ENCODE data around the gene LRRC59.
"Not testable (repeated sequence)": the region's sequence is repeated elsewhere in the genome, so short reads cannot be mapped to it uniquely, and the experiment has no call there.

Gene LRRC59

DNA sequence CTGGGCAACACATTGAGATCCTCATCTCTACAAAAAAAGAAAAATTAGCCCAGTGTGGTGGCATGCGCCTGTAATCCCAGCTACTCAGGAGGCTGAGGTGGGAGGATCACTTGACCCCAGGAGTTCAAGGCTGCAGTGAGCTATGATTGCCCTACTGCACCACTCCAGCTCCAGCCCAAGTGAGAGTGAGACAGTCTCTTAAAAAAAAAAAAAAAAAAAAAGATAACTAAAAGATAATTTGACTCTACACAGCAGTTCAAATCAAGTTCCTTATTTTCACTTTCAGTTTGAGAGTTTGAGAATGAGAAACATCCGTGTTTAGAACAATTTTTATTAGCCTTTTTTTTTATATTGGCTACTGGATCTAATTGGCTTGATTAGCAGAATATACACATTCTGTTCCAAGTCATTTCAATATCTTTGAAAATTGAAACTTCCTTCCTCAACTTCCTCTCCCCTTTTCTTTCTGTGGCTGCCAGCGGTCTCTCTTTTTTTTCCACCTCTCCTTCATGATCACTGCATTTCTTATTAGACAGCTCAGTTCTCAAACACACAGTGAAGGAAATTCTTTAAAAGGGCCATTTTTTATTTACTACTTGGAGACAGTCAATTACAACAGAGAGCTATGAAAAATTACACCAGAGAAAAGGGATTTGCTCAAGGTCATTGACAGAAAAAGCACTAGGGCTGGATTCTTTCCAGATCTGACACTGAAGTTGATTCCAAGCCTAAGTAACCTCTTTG lies 24.2 kb upstream of the LRRC59 start (continued):
- TF ChIP-seq, protein P1, sequence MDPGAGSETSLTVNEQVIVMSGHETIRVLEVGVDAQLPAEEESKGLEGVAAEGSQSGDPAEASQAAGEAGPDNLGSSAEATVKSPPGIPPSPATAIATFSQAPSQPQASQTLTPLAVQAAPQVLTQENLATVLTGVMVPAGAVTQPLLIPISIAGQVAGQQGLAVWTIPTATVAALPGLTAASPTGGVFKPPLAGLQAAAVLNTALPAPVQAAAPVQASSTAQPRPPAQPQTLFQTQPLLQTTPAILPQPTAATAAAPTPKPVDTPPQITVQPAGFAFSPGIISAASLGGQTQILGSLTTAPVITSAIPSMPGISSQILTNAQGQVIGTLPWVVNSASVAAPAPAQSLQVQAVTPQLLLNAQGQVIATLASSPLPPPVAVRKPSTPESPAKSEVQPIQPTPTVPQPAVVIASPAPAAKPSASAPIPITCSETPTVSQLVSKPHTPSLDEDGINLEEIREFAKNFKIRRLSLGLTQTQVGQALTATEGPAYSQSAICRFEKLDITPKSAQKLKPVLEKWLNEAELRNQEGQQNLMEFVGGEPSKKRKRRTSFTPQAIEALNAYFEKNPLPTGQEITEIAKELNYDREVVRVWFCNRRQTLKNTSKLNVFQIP (CRISPR knock-in tag; IDR thresholded peaks at IDR 0.05; ENCODE audit: borderline replicate concordance, low read depth): no peak
- no peak for TF ChIP-seq TCF4 (CRISPR knock-in tag; IDR thresholded peaks at IDR 0.05; ENCODE audit: borderline replicate concordance)

DNA sequence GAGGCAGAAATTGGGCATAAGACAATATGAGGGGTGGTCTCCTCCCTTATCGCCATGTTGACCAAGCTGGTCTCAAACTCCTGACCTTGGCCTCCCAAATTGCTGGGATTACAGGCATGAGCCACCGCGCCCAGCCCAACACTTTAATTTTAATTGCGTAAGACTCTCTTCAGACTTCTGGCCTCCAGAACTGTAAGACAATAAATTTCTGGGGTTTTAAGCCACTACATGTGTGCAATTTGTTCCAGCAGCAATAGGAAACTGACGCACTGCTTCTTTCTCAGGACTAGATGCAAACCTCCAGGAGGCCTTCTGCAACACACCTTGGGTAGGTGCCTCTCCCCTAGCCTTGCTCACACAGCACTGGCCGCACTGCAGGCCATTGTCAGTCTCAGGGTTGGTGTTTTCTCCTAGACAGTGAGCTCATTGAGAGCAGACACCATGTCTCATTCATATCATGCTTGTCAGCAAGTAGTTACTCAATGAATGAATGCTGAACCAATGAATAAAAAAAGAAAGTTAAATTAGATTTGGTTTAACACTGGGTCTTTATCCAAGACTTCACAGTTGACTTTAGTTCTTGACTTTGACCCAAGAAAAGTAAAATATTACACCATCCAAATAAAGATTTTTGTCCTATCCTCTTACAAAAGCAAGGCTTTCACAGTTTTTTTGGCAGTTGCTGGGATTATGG lies 23.2 kb upstream of the LRRC59 start:
- TF ChIP-seq ZC3H10 (CRISPR knock-in tag; IDR thresholded peaks at IDR 0.05) (no peak), BACH2 (CRISPR knock-in tag; IDR thresholded peaks at IDR 0.05; ENCODE audit: borderline replicate concordance) (no peak), TOX (CRISPR knock-in tag; IDR thresholded peaks at IDR 0.05; ENCODE audit: borderline replicate concordance) (no peak), ARNTL (CRISPR knock-in tag; IDR thresholded peaks at IDR 0.05; ENCODE audit: borderline replicate concordance, low read depth) (no peak), OSR1 (CRISPR knock-in tag; IDR thresholded peaks at IDR 0.05) (no peak), ZFP30 (CRISPR knock-in tag; IDR thresholded peaks at IDR 0.05) (no peak), SNAI2 (CRISPR knock-in tag; IDR thresholded peaks at IDR 0.05) (no peak), ZFP3 (CRISPR knock-in tag; IDR thresholded peaks at IDR 0.05) (no peak)
- TF ChIP-seq, protein P2, sequence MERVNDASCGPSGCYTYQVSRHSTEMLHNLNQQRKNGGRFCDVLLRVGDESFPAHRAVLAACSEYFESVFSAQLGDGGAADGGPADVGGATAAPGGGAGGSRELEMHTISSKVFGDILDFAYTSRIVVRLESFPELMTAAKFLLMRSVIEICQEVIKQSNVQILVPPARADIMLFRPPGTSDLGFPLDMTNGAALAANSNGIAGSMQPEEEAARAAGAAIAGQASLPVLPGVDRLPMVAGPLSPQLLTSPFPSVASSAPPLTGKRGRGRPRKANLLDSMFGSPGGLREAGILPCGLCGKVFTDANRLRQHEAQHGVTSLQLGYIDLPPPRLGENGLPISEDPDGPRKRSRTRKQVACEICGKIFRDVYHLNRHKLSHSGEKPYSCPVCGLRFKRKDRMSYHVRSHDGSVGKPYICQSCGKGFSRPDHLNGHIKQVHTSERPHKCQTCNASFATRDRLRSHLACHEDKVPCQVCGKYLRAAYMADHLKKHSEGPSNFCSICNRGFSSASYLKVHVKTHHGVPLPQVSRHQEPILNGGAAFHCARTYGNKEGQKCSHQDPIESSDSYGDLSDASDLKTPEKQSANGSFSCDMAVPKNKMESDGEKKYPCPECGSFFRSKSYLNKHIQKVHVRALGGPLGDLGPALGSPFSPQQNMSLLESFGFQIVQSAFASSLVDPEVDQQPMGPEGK (CRISPR knock-in tag; IDR thresholded peaks at IDR 0.05; ENCODE audit: borderline replicate concordance): no peak
- TF ChIP-seq, protein P3, sequence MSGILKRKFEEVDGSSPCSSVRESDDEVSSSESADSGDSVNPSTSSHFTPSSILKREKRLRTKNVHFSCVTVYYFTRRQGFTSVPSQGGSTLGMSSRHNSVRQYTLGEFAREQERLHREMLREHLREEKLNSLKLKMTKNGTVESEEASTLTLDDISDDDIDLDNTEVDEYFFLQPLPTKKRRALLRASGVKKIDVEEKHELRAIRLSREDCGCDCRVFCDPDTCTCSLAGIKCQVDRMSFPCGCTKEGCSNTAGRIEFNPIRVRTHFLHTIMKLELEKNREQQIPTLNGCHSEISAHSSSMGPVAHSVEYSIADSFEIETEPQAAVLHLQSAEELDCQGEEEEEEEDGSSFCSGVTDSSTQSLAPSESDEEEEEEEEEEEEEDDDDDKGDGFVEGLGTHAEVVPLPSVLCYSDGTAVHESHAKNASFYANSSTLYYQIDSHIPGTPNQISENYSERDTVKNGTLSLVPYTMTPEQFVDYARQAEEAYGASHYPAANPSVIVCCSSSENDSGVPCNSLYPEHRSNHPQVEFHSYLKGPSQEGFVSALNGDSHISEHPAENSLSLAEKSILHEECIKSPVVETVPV (CRISPR knock-in tag; IDR thresholded peaks at IDR 0.05): no peak
- ATAC-seq: no peak

DNA sequence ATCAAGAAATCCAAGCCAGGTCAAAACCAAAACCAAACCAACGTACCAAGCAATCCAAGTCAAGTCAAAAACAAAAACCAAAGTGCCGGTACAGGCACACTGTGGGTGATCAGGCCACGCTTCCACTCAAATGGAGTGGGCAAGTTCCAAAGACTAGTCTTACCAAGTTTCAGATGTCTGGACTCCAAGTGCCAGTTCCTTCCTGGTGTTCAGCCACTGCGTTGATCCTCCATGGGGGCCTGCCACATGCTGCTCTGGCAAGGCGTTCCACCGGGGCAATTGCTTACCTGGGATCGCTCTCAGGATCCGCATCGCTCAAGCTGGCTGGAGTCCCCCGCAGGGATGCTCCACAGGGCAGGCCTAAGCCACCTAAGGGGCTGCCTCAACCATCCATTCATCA lies 22.3 kb upstream of the LRRC59 start:
- not testable (repeated sequence) for ATAC-seq

DNA sequence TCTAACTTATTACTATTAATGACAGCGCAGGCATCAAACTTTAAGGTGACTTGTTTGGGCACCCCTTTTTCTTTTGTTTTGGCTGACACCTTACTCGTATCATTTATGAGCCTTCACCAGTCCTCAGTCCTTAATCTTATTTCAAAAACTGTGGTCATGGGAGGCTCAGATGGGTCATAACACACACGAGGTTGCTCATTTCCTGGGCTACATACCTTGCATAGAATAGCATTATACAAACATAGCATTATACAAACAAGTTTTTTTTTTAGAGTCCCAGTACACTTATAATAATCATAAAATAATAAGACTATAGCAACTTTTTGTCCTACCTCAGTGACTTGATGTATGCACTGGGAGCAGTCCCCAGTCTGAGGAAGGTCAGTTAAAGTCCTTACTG lies 17.5 kb upstream of the LRRC59 start:
- TF ChIP-seq SNAI2 (CRISPR knock-in tag; IDR thresholded peaks at IDR 0.05) (no peak), ZNF565 (CRISPR knock-in tag; conservative IDR thresholded peaks at IDR 0.05; ENCODE audit: low read depth) (no peak), ARNTL (CRISPR knock-in tag; IDR thresholded peaks at IDR 0.05; ENCODE audit: borderline replicate concordance, low read depth) (no peak), RARB (CRISPR knock-in tag; IDR thresholded peaks at IDR 0.05) (no peak), TCF4 (CRISPR knock-in tag; IDR thresholded peaks at IDR 0.05; ENCODE audit: borderline replicate concordance) (no peak), ZC3H10 (CRISPR knock-in tag; IDR thresholded peaks at IDR 0.05) (no peak), ZFP30 (CRISPR knock-in tag; IDR thresholded peaks at IDR 0.05) (no peak), CSDC2 (CRISPR knock-in tag; IDR thresholded peaks at IDR 0.05) (no peak), ZFP3 (CRISPR knock-in tag; IDR thresholded peaks at IDR 0.05) (no peak), PPARA (CRISPR knock-in tag; IDR thresholded peaks at IDR 0.05; ENCODE audit: borderline replicate concordance) (no peak), ZNF8 (CRISPR knock-in tag; IDR thresholded peaks at IDR 0.05) (no peak)
- TF ChIP-seq, protein P3 (CRISPR knock-in tag; IDR thresholded peaks at IDR 0.05): no peak
- TF ChIP-seq, protein P4, sequence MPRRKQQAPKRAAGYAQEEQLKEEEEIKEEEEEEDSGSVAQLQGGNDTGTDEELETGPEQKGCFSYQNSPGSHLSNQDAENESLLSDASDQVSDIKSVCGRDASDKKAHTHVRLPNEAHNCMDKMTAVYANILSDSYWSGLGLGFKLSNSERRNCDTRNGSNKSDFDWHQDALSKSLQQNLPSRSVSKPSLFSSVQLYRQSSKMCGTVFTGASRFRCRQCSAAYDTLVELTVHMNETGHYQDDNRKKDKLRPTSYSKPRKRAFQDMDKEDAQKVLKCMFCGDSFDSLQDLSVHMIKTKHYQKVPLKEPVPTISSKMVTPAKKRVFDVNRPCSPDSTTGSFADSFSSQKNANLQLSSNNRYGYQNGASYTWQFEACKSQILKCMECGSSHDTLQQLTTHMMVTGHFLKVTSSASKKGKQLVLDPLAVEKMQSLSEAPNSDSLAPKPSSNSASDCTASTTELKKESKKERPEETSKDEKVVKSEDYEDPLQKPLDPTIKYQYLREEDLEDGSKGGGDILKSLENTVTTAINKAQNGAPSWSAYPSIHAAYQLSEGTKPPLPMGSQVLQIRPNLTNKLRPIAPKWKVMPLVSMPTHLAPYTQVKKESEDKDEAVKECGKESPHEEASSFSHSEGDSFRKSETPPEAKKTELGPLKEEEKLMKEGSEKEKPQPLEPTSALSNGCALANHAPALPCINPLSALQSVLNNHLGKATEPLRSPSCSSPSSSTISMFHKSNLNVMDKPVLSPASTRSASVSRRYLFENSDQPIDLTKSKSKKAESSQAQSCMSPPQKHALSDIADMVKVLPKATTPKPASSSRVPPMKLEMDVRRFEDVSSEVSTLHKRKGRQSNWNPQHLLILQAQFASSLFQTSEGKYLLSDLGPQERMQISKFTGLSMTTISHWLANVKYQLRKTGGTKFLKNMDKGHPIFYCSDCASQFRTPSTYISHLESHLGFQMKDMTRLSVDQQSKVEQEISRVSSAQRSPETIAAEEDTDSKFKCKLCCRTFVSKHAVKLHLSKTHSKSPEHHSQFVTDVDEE (CRISPR knock-in tag; IDR thresholded peaks at IDR 0.05): no peak
- TF ChIP-seq, protein P1 (CRISPR knock-in tag; IDR thresholded peaks at IDR 0.05; ENCODE audit: borderline replicate concordance, low read depth): no peak
- TF ChIP-seq, protein P5, sequence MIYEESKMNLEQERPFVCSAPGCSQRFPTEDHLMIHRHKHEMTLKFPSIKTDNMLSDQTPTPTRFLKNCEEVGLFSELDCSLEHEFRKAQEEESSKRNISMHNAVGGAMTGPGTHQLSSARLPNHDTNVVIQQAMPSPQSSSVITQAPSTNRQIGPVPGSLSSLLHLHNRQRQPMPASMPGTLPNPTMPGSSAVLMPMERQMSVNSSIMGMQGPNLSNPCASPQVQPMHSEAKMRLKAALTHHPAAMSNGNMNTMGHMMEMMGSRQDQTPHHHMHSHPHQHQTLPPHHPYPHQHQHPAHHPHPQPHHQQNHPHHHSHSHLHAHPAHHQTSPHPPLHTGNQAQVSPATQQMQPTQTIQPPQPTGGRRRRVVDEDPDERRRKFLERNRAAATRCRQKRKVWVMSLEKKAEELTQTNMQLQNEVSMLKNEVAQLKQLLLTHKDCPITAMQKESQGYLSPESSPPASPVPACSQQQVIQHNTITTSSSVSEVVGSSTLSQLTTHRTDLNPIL (CRISPR knock-in tag; IDR thresholded peaks at IDR 0.05; ENCODE audit: low read depth): no peak
- ATAC-seq: no peak
